ENCODE results near the gene MMP25. TPM values are rescaled to one million over a fixed set of nuclear protein-coding genes. Genes with fewer than 3 reads are reported as not detected.
A peak's percentile ranks its signal among the peaks of the same experiment; 100 is the strongest.

The MMP25 gene
- 1.3 TPM for total RNA-seq
- long read RNA-seq, result 0 reads

DNA sequence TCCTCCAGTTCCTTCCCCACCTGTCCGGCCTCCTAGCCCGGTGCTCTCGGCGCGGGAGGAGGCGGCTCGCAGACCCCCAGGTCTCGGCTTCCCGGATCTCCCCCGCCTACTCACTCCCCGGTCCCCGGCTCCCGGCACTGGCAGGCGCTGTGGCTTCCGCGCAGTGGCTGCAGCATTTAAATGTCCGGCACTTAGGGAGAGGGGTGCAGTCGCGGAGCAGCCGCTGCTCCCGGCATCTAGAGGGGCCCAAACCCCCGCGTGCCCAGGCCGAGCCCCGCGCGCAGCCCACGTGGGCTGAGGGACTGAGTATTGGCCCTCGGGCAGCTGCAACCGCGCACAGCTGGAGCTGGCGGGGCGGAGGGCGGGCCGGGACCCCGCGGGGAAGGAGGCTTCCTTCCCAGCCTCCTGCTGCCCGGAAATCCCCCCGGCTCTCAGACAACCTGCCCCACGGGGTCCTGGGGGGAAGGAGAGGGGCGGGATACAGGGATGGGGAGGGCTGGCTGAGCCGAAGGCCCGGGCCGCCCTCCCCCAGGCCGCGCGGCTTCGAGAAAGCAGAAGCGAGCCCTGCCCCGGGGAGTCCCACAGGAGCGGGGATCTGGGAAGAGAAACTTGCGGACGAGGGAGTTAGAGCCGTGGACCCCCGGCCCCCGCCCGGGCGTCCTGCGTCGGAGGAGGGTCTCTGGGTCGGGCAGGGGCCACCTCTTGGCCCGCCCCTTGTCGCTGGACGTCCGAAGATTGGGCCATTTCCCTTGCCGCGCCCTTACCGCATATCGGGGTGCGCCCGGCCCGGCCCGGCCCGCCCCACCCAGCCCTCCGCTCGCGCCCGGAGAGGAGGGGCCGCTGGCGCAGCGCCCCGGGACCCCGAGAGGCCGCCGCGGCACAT is at the start of gene MMP25:
Gene MMP25, plus strand, starts transcription at position 804 of the 883 bp plus-strand sequence. CDS start 357 bp downstream, outside the sequence.
- intact Hi-C loops (cut with DNase I), result no loop called here
- ATAC-seq (ENCODE audit: poor library complexity), result peak; percentile 50
- DNase-seq, result peak; percentile 56

DNA sequence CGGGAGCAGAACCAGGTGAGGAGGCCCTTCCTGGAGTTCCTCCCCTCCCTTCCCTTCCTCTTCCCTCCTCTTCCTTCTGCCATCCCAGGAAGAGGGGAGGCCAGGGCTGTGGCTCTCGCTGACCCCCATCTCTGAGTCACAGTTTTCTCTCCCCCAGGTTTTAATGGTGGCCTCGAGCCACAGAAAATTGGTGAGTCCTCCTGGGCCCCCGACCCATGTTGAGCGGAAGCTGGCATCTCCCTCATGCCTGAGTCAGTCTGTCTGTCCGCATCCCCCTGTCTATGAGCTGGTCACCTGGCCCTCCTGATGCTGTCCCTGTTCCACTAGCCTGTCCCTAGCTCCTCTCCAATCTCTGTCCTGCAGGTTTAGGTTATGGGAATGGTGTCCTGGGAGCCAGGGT is 46.4 kb upstream of the MMP25 start:
- DNase-seq (no peak), ATAC-seq (ENCODE audit: poor library complexity) (no peak)
- intact Hi-C loops (cut with DNase I), result no loop called here

DNA sequence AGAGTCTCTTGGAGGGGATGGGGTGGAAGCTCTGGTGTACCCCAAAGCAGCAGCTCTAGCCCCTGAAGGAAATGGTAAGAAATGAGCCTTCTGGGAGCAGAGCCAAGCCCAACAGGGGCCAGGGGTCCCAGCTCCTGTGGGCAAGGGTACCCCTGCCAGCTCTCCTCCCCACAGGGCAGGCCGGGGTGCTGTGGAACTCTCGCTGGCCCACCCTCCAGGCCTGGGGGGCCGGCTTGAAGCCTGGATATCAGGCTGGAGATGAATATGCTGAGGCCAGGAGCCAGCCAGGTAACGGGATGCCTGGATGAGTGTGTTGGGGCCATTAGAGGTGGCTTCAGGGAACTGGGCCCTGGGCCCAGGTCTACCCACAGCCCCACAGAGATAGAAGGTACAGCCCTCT is 45.8 kb upstream of the MMP25 start:
- intact Hi-C loops (cut with DNase I), result no loop called here
- DNase-seq (no peak), ATAC-seq (ENCODE audit: poor library complexity) (no peak)

GRCh38 chr16:3001316-3001715 is 45.0 kb upstream of the MMP25 start:
- ATAC-seq (ENCODE audit: poor library complexity) (no peak), DNase-seq (no peak)
- intact Hi-C loops (cut with DNase I), result no loop called here

DNA sequence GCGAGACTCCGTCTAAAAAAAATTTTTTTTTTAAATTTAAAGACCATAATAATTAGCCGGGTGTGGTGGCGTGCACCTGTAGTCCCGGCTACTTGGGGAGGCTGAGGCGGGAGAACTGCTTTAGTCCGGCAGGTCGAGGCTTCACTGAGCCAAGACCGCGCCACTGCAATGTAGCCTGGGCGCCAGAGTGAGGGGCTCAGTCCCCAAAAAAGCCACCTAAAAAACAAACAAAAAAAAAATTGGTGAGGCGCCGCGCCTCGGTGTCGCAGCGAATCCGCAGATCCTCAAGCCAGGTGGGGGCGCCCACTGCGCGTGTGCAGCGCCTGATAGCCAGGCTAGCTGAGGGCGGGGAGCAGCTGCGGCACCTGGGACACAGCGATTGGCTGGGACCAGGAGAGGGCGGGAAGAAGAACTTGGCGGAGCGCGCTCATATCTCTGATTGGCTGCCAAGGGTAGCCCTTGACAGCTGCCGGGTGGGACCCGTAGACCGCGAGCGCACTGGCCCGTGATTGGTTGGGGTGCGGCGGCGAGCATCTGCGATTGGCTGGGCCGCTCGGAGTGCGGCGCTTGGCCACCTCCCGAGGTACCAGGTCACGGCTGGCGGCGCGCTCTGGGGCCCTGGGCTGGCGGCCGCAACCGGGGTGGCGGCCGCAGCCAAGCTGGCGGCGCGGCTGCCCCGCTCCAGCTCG is 42.6 kb upstream of the MMP25 start:
- peak; percentile 98 for DNase-seq
- peak; percentile 98 for ATAC-seq (ENCODE audit: poor library complexity)
- intact Hi-C loops (cut with DNase I), result no loop called here

GRCh38 chr16:3004319-3004718 is 42.0 kb upstream of the MMP25 start:
- ATAC-seq (ENCODE audit: poor library complexity) (no peak), DNase-seq (no peak)
- intact Hi-C loops (cut with DNase I), result no loop called here

DNA sequence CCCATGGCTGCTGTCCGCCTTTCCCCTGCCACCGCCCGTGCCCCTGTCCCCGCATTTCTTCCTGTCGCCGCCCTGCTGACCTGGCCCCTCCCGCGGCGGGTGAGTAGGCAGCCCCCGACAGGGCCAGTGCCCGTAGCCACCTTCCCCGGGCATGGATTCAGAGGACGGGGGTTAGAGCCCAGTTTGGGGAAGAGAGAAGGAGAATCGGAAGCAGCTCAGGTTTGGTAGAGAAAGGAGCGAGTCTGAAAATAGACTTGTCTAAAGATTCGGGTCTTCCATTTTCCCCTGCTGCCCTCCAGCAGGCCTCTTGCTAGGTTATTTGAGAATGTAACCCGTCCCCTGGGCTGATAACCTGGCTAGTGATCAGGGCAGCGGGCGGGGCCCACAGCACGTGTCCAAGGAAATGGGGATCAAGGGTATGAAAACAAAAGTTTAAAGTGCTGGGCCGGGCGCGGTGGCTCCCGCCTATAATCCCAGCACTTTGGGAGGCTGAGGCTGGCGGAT is 41.5 kb upstream of the MMP25 start:
- intact Hi-C loops (cut with DNase I), result no loop called here
- DNase-seq (no peak), ATAC-seq (ENCODE audit: poor library complexity) (no peak)

GRCh38 chr16:3007059-3007956 is 39.1 kb upstream of the MMP25 start:
- no peak for ATAC-seq (ENCODE audit: poor library complexity)
- DNase-seq, result no peak
- intact Hi-C loops (cut with DNase I), result no loop called here

DNA sequence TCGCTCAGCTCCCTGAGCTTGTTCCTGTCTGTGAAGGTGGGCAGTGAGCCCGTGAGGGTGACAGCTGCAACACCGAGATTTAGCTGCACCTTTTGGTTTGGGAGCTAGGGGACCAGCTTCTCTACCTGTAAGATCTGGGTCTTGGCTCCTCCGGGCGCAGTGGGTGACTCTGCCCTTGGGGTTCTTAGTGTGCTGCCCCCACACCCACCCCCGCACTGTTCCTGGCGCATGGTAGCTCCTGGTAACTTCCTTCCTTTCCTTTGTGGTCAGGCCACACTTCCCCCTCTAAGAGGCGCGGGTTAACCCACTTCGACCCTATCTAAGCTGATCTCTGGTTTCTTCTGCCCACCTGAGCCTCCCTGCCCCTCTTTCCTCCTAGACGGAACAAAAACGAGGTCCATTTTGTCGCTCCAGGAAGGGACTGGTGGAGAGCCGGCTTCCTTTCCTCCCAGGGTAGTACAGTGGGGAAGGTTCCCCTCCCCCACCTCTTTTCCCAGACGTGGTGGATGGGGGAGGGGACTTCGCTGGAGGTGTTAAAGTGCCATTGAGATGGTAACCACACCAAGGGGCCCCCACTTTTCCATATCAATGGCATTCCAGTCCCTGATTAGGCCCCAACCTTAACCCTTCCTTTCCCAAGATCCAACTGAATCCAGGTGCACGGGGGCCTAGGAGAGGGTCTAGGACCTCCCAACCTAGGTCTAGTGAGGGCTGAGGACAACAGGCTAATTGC is 38.2 kb upstream of the MMP25 start:
- no peak for DNase-seq
- intact Hi-C loops (cut with DNase I), result no loop called here

DNA sequence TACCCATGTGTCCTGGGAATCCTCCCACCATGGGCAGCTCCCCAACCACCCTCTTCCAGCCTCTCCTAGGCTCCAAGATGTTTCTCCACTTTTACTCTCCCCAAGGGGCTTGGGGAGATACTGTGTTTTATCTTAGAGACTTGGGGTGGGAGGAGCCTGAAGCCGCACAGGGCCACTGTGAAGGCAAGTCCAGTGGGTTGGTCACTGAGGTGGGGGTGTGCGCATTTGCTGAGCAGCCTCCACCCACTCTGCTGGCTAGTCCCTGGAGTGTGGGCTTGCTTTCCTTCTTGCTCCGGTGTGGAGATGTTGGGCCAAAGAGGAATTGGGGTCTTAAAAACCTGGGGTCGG is 37.7 kb upstream of the MMP25 start:
- ATAC-seq (ENCODE audit: poor library complexity) (no peak), DNase-seq (no peak)
- intact Hi-C loops (cut with DNase I), result no loop called here

More for the DNA sequence above, 38.2 kb upstream of the MMP25 start:
- no peak for ATAC-seq (ENCODE audit: poor library complexity)

DNA sequence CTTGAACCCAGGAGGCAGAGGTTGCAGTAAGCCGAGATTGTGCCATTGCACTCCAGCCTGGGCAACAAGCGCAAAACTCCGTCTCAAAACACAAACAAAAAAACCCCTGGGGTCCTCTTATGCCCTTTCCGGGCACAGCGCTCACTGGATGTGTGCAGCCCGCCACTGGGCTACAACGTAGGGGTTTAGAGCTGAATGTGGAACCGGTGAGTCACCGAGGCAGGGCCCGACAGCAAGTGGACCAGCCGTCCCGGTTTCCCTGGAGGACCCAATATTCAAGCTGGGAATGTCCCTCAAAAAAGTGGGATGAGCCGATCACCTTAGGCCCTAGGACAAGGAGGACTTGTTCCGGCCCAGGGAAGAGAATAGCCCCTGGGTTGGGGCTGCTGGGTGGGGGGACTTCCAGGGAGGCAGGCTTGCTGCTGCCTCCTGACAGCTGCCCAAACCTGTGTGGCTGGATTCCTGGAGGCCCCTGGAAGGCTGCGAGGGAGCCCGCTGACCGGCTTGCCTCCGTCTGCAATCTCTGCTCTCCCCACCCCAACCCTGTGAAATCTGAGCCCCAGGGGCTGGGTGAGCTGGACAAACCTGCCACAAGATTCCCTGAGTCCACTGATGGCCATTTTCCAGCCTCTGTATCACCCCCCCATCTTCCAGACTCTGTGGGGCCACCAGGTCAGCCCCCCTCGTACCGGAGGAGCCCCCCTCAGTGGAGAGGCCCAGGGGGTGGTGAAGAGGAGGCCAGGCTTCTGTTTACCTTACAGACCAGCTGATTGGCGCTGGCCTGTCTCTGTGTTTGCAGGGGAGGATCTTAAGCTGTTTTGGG is 36.6 kb upstream of the MMP25 start:
- intact Hi-C loops (cut with DNase I), result no loop called here
- ATAC-seq (ENCODE audit: poor library complexity) (no peak), DNase-seq (no peak)

DNA sequence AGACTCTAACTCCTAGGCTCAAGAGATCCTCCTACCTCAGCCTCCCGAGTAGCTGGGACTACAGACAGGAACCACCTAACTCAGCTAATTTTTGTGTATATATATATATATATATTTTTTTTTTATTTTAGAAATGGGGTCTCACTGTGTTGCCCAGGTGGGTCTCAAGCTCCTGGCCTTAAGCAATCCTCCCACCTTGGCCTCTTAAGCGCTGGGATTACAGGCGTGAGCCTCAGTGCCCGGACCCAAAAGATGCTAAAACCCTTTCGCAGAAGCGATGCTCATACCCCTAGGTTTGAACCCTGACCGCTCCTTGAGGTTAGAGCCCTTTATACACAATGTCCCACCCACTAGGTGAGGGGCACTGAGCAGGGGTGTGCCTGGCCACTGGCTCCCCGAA is 35.9 kb upstream of the MMP25 start:
- no peak for DNase-seq
- ATAC-seq (ENCODE audit: poor library complexity), result no peak
- intact Hi-C loops (cut with DNase I), result no loop called here

DNA sequence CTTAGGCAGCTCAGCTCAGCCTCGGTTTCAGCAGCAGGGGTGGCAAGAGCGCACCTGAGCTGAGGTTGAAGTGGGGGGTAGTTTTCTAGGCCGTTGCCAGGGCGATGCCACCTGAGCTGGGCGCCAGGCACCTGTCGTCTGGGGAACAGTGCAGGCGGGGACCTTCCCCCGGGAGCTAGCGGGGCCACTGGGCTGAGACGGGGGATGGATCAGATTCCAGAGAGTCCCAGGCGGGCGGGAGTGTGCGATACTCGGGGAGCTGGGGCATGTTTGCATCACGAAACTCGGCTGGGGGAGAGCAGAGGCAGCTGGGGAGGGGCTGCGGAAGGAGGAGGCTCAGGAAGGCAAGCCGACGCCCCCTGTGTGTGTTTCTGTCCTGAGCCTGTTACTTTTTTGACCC is 34.1 kb upstream of the MMP25 start:
- ATAC-seq (ENCODE audit: poor library complexity) (no peak), DNase-seq (no peak)
- intact Hi-C loops (cut with DNase I), result no loop called here

GRCh38 chr16:3012828-3013420 is 33.4 kb upstream of the MMP25 start, which contains the start of gene CLDN9:
Gene CLDN9, plus strand, starts transcription at chr16:3012923. Its CDS starts 440 bp downstream, at chr16:3013363.
- intact Hi-C loops (cut with DNase I), result no loop called here
- DNase-seq (no peak), ATAC-seq (ENCODE audit: poor library complexity) (peak; percentile 14)

DNA sequence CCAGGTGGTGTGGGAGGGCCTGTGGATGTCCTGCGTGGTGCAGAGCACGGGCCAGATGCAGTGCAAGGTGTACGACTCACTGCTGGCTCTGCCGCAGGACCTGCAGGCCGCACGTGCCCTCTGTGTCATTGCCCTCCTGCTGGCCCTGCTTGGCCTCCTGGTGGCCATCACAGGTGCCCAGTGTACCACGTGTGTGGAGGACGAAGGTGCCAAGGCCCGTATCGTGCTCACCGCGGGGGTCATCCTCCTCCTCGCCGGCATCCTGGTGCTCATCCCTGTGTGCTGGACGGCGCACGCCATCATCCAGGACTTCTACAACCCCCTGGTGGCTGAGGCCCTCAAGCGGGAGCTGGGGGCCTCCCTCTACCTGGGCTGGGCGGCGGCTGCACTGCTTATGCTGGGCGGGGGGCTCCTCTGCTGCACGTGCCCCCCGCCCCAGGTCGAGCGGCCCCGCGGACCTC is 32.8 kb upstream of the MMP25 start:
- DNase-seq (no peak), ATAC-seq (ENCODE audit: poor library complexity) (no peak)
- intact Hi-C loops (cut with DNase I), result no loop called here

DNA sequence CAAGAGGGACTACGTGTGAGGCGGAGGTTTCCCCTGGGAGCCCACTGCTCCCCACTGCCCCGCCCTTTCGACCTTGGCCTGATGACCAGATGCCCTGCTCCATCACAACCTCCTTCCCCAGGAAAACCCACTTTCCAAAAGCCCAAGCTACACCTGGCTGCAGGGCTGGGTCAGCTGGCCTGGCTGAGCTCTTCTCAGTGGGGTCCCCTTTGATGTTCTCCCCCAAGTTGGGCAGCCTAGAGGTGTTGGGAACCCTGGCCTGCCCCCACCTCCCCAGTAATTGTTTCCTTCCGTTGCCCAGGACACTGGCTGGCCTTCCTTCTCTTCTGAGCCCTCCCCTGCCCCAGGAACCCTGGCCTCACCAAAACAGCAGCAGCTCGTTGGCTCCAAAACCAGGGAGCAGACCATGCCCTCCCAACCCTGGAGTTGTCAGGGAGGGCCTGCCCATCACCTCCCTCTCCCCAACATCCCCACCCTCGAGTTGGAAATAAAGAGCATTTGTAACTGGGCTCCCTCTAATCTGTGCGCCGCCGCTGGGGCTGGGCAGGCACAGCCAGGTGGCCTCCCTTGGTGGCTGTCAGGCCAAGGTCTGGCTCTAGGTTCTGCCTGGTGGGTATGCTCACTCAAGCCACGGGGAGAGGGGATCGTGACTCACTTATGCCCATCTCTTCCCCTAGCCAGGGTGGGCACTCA is 32.2 kb upstream of the MMP25 start:
- ATAC-seq (ENCODE audit: poor library complexity) (no peak), DNase-seq (no peak)
- intact Hi-C loops (cut with DNase I), result no loop called here

Data from Right ventricle myocardium superior (tissue), 1 donor.